AG10803 (cell line): Measurements from ENCODE around the gene TIAM1.

Source experiments
- DNase-seq: peaks from one replicate; pipeline ENCODE4 v3.0.0; 2010; ENCODE audit warnings: low read depth
- H3K4me3 ChIP-seq: 2 replicates; pipeline ENCODE4 v1.5.1; 2011; ENCODE audit warnings: mild to moderate bottlenecking, low read length, control low read depth
- TF ChIP-seq, protein P1 (sequence below): conservative IDR thresholded peaks from 2 replicates; pipeline ENCODE4 v1.5.1; 2011; ENCODE audit warnings: mild to moderate bottlenecking, low read length, control low read depth, inconsistent platforms

The TIAM1 gene

DNA sequence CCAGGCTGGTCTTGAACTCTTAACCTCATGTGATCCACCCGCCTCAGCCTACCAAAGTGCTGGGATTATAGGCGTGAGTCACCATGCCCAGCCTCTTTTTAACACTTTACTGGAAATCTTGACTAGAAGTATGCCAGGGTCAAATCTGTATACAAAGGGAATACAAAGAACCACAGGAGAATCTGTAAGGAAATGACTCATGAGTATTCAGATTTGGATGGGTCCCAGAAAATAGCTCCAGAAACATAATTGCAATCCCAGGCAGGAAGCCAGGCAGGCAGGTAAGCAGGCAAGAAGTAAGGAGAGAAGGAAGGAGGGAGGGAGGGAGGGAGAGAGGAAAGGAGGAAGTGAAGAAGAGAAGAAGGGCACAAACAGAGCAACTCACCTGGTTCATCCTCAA is 22.8 kb upstream of the TIAM1 start:
- TF ChIP-seq, protein P1, sequence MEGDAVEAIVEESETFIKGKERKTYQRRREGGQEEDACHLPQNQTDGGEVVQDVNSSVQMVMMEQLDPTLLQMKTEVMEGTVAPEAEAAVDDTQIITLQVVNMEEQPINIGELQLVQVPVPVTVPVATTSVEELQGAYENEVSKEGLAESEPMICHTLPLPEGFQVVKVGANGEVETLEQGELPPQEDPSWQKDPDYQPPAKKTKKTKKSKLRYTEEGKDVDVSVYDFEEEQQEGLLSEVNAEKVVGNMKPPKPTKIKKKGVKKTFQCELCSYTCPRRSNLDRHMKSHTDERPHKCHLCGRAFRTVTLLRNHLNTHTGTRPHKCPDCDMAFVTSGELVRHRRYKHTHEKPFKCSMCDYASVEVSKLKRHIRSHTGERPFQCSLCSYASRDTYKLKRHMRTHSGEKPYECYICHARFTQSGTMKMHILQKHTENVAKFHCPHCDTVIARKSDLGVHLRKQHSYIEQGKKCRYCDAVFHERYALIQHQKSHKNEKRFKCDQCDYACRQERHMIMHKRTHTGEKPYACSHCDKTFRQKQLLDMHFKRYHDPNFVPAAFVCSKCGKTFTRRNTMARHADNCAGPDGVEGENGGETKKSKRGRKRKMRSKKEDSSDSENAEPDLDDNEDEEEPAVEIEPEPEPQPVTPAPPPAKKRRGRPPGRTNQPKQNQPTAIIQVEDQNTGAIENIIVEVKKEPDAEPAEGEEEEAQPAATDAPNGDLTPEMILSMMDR: no peak
- H3K4me3 ChIP-seq: no peak overlapping the region
- DNase-seq: peak; percentile 34

DNA sequence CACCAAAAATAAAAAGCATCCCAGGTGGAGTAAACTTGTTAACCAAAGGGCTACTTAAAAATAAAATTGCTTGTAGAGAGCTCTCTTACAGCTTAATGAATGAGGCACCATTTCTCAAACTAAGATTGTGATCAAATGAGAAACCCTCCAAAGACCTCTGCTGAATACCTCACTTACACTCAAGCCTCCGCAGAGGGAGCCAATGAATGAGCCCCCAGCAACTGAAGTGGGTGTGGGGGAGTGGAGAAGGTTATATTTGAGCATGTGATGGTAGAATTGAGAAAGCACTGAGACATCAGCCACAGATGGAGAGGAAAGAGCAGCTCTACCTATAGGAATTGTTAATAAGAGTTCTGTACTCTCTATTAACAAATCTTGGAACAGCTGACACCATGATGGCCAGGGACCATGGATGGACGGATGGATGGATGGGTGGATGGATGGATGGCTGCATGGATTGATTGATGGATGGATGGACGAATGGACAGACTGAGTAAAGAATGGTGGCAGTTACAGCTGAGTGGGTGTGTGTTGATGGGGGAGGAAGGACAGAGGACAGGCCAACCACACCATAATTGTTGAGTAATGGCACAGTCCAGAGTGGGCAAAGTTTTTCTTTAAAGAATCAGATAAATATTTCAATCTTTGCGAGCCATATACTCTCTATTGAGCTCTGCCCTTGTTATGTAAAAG is 20.3 kb upstream of the TIAM1 start:
- H3K4me3 ChIP-seq: no peak overlapping the region
- no peak for DNase-seq
- TF ChIP-seq, protein P1: no peak

DNA sequence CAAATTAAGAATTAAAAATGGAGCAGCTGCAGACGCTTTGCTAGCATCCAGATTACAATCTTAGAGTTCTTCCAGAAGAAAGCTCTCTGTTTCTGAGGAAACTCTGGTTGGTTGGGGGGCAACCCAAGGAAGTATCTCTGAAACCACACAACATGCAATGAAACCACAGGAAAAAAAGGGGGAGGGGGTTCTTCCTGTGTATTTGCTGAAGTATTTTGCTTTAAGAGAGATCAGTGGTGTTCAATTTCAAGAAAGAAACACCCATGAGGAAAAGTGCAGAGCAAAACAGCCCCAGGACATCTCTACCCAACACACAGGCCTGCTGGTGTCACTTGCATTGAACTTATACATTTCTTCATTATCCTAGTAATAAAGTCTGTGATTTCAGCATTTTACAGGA is 19.7 kb upstream of the TIAM1 start:
- DNase-seq: no peak
- H3K4me3 ChIP-seq: no peak overlapping the region

DNA sequence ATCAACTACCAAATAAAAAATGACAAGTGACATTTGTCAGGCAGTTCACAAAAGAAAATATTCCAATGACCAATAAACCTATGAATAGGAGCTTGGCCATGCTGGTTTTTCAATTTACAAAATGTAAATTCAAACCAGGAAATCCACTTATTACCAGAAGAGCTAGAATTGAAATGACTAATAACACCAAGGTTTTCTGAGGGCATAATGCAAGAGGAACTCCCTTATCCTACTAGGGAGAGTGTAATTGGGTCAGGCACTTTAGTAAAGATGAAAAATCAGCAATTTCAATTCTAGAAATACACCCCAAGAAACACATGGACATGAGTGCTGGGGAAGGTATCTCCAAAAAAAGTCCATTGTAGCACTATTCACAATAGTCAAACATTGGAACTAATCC is 16.7 kb upstream of the TIAM1 start:
- DNase-seq: no peak
- no peak overlapping the region for H3K4me3 ChIP-seq
- TF ChIP-seq, protein P1: no peak

More for the DNA sequence above, 19.7 kb upstream of the TIAM1 start:
- TF ChIP-seq, protein P1: no peak

DNA sequence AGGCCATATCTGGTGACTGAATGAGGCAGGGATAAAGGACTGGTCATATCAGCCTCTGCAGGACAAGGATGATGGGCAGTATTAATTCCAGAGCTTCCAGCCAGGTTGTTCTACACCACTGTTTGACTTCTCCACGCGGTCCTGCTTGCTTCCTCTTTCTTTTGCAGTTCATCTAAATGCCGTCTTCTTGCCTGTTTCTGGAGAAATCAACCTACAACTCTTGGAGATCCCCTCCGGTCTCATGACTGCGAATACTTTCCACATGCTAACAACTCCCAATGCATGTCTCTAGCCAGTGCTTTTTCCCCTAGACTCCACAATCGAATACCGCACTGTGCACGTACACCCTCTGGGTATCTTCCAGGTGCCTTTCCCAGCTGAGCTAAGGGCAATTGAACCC is 14.1 kb upstream of the TIAM1 start:
- TF ChIP-seq, protein P1: no peak
- no peak for DNase-seq
- H3K4me3 ChIP-seq: no peak overlapping the region

DNA sequence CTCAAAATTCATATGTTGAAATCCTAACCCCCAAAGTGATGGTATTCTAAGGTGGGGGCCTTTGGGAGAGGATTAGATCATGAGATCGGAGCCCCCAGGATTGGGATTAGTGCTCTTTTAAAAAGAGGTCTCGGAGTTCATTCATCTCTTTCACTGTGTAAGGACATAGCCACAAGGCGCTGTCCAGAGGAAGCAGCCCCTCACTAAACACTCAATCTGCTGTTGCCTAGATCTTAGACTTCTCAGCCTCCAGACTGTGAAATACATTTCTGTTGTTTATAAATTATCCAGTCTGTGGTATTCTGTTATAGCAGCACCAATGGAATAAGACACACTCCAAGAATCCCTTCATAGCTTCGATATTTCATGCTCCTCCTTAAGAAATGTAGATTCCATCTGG is 12.4 kb upstream of the TIAM1 start:
- no peak overlapping the region for H3K4me3 ChIP-seq

More for the DNA sequence above, 12.4 kb upstream of the TIAM1 start:
- TF ChIP-seq, protein P1: no peak
- no peak for DNase-seq
